IPS-20b (cell line): ENCODE measurements around the gene UBQLNL.

ENCODE experiments used
- H3K27ac ChIP-seq: one replicate; pipeline ENCODE4 v1.5.1; 2013; ENCODE audit warnings: low read length
- H3K27me3 ChIP-seq: 2 replicates; pipeline ENCODE4 v1.6.1; 2013; ENCODE audit warnings: mild to moderate bottlenecking, low read length, inconsistent platforms; ENCODE audit not compliant: insufficient read depth
- H3K36me3 ChIP-seq: 2 replicates; pipeline ENCODE4 v1.6.1; 2013; ENCODE audit warnings: low read depth, mild to moderate bottlenecking, inconsistent platforms, low read length, moderate library complexity; ENCODE audit not compliant: insufficient read depth
- H3K4me1 ChIP-seq: 2 replicates; pipeline ENCODE4 v1.6.1; 2013; ENCODE audit warnings: mild to moderate bottlenecking, control low read depth, inconsistent platforms, low read length, moderate library complexity; ENCODE audit not compliant: insufficient read depth
- H3K4me3 ChIP-seq: 2 replicates; pipeline ENCODE4 v1.5.1; 2013; ENCODE audit warnings: mild to moderate bottlenecking, low read length, inconsistent platforms
- H3K9ac ChIP-seq: 2 replicates; pipeline ENCODE4 v1.6.1; 2013; ENCODE audit warnings: low read depth, mild to moderate bottlenecking, inconsistent platforms, low read length, moderate library complexity
- H3K9me3 ChIP-seq: 2 replicates; pipeline ENCODE4 v1.6.1; 2013; ENCODE audit warnings: mild to moderate bottlenecking, low read depth, low read length, inconsistent platforms; ENCODE audit not compliant: insufficient read depth

The UBQLNL gene

DNA sequence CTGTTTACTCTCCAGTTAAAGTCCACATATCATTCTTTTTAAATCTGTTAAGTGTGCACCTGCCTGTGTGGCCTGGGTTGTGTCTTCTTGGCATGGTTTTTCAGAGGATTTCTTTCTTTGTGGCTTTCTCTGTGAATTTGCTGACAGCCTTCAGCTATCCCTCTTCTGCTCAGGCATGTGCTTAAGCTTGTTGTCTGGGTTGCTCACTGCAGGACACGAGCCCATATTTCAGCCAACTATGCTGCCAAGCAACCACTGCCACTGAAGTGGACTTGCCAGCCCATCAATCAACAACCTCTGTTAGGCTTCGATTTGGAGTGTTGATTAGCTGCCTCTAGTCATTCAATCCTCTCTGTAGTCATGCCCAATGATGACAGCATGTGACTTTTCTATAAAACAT lies 49.0 kb downstream of the UBQLNL start:
- H3K4me3 ChIP-seq = no peak overlapping the region
- H3K4me1 ChIP-seq = no peaks in the 10 kb centered on the region
- H3K27me3 ChIP-seq = no peaks in the 10 kb centered on the region
- H3K9me3 ChIP-seq = no peaks in the 10 kb centered on the region
- no peaks in the 10 kb centered on the region for H3K36me3 ChIP-seq
- H3K9ac ChIP-seq = no peak overlapping the region
- H3K27ac ChIP-seq = no peak overlapping the region
